Measurements from ENCODE around the gene SLC7A7. TPM values are rescaled to one million over a fixed set of nuclear protein-coding genes. Genes with fewer than 3 reads are reported as not detected.

Gene SLC7A7
- total and polyA plus RNA-seq, 2 of the 13 experiments (the other 11 are each of a cell fraction or from before 2014, with no cell fraction given), result 0.13 to 0.63 TPM

DNA sequence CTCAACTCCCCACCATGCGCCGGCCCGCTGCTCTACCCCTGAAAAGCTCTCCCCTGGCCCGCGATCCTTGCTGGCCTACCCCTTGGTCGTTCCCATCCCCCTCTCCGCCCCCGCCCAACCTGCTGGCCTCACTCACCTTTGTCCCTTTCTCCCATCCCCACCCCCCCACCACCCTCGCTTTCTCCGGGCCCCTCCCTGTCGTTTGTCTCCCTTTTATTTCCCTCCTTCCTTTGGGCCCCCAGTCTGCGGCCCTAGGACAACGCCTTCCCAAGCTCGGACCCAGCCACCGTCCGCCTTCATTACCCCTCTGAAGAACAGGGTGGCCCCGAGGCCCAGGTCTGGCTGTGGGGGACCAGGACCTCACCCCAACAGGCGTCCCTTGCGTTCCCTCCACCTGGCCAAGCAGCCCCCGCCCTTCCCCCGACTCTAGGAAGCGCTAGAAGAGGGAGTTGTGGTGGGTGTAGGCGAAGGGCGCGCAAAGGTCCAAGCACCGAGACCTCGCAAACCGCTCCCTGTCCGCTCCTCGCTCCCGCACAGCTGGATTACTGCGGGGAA, 6.9 kb upstream of the SLC7A7 start:
- Histone ChIP-seq H3K4me1 (ENCODE audit: insufficient read depth, low read length) (peaks cover 67% of the 10 kb centered on the region), H4K20me1 (ENCODE audit: insufficient read depth, low read length) (no peaks in the 10 kb centered on the region), H3K27ac (ENCODE audit: extremely low read length, insufficient read depth, low read length) (no peak overlapping the region), H3K36me3 (replicated peaks in 1 of 2; ENCODE audit: control insufficient read depth in 1 of 2, insufficient read depth in 2 of 2, low read length in 2 of 2) (no peaks in the 10 kb centered on the region), H3K9ac (ENCODE audit: insufficient read depth, low read depth, low read length) (no peak overlapping the region), H3K4me2 (ENCODE audit: low read depth, low read length) (peak overlapping the region; percentile 60), H3K9me3 (ENCODE audit: low read length) (no peaks in the 10 kb centered on the region), H3K4me3 (replicated peaks in 1 of 3; ENCODE audit: insufficient read depth in 1 of 3, low read depth in 2 of 3, low read length in 3 of 3) (peak overlapping the region in 1 of 3 experiments; percentile 30; a peak in 1 of 6 replicates), H3K27me3 (ENCODE audit: control insufficient read depth in 1 of 2, insufficient read depth in 2 of 2, low read length in 2 of 2) (0 out of 5 replicates have a peak, but pooled peaks cover 0 to 3% of the 10 kb centered on the region in 2 experiments), H3K79me2 (ENCODE audit: insufficient read depth, low read length) (no peaks in the 10 kb centered on the region), H2AFZ (ENCODE audit: low read length) (no peak overlapping the region)
- WGBS (ENCODE audit: low lambda C conversion rate), result 86% methylated on average over 32 of the region's 32 CpGs
- CTCF ChIA-PET (ENCODE audit: low intra/inter-chr PET ratio, low total read pairs), result interaction anchor here (1.0 to 6.1 kb wide), 10 partner anchors 15 to 265 kb away, joined by 3 to 141 read pairs (median 5); no protein-coding TSS in a partner anchor
- DNase-seq (ENCODE audit: low spot score), result no peak
- POLR2A ChIA-PET, result interaction anchor here (0.6 to 5.0 kb wide), 22 partner anchors 8 to 263 kb away, joined by 3 to 29 read pairs (median 6); partner anchors contain the start of genes DAD1, HAUS4, MMP14 and OXA1L
- BruUV-seq (replicated peaks), result no TSS peak
- ATAC-seq, result no peak
- FAIRE-seq, result no peak
- in situ Hi-C loops (cut with HindIII; ENCODE audit: extremely low pct_ligation_motif_present, low pct_unique_long_range_greater_than_20kb) (loop anchor here (5.0 kb wide), 1 partner anchor 80 kb away; no protein-coding TSS in a partner anchor), intact Hi-C loops (cut with micrococcal nuclease; ENCODE audit: unreplicated experiment) (no loop called here)
- TF ChIP-seq, protein P1, sequence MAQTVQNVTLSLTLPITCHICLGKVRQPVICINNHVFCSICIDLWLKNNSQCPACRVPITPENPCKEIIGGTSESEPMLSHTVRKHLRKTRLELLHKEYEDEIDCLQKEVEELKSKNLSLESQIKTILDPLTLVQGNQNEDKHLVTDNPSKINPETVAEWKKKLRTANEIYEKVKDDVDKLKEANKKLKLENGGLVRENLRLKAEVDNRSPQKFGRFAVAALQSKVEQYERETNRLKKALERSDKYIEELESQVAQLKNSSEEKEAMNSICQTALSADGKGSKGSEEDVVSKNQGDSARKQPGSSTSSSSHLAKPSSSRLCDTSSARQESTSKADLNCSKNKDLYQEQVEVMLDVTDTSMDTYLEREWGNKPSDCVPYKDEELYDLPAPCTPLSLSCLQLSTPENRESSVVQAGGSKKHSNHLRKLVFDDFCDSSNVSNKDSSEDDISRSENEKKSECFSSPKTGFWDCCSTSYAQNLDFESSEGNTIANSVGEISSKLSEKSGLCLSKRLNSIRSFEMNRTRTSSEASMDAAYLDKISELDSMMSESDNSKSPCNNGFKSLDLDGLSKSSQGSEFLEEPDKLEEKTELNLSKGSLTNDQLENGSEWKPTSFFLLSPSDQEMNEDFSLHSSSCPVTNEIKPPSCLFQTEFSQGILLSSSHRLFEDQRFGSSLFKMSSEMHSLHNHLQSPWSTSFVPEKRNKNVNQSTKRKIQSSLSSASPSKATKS (CRISPR knock-in tag; IDR thresholded peaks at IDR 0.05), result no peak
- TF ChIP-seq, protein P2, sequence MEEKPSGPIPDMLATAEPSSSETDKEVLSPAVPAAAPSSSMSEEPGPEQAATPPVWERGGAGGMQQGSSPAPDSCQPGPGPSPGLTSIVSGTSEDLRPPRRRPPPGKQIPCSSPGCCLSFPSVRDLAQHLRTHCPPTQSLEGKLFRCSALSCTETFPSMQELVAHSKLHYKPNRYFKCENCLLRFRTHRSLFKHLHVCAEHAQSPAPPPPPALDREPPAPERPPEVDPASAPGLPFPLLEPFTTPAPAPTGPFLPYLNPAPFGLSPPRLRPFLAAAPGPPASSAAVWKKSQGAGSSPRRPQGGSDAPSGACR (CRISPR knock-in tag; IDR thresholded peaks at IDR 0.05), result 0 out of 2 replicates have a peak, but pooled peaks have one; percentile 17
- 0 out of 4 replicates have a peak, but pooled peaks of 1 of the 2 experiments have one; percentile 0 for TF ChIP-seq KLF16 (CRISPR knock-in tag; IDR thresholded peaks at IDR 0.05)
- TF ChIP-seq, protein P3, sequence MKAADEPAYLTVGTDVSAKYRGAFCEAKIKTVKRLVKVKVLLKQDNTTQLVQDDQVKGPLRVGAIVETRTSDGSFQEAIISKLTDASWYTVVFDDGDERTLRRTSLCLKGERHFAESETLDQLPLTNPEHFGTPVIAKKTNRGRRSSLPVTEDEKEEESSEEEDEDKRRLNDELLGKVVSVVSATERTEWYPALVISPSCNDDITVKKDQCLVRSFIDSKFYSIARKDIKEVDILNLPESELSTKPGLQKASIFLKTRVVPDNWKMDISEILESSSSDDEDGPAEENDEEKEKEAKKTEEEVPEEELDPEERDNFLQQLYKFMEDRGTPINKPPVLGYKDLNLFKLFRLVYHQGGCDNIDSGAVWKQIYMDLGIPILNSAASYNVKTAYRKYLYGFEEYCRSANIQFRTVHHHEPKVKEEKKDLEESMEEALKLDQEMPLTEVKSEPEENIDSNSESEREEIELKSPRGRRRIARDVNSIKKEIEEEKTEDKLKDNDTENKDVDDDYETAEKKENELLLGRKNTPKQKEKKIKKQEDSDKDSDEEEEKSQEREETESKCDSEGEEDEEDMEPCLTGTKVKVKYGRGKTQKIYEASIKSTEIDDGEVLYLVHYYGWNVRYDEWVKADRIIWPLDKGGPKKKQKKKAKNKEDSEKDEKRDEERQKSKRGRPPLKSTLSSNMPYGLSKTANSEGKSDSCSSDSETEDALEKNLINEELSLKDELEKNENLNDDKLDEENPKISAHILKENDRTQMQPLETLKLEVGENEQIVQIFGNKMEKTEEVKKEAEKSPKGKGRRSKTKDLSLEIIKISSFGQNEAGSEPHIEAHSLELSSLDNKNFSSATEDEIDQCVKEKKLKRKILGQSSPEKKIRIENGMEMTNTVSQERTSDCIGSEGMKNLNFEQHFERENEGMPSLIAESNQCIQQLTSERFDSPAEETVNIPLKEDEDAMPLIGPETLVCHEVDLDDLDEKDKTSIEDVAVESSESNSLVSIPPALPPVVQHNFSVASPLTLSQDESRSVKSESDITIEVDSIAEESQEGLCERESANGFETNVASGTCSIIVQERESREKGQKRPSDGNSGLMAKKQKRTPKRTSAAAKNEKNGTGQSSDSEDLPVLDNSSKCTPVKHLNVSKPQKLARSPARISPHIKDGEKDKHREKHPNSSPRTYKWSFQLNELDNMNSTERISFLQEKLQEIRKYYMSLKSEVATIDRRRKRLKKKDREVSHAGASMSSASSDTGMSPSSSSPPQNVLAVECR (CRISPR knock-in tag; IDR thresholded peaks at IDR 0.05; ENCODE audit: borderline replicate concordance), result peak; percentile 5; the same call in 1 of the 2 replicates
- peak; percentile 64; the same call in 1 of the 2 replicates for TF ChIP-seq NFKB2 (CRISPR knock-in tag; IDR thresholded peaks at IDR 0.05; ENCODE audit: borderline replicate concordance)
- TF ChIP-seq, protein P4, sequence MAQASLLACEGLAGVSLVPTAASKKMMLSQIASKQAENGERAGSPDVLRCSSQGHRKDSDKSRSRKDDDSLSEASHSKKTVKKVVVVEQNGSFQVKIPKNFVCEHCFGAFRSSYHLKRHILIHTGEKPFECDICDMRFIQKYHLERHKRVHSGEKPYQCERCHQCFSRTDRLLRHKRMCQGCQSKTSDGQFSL (CRISPR knock-in tag; IDR thresholded peaks at IDR 0.05), result peak; percentile 45; the same call in 1 of the 2 replicates
- TF ChIP-seq ZNF446 (CRISPR knock-in tag; IDR thresholded peaks at IDR 0.05), result 0 out of 2 replicates have a peak, but pooled peaks have one; percentile 53
- TF ChIP-seq REXO4 (CRISPR knock-in tag; IDR thresholded peaks at IDR 0.05; ENCODE audit: borderline replicate concordance), result no peak
- peak; percentile 91 for TF ChIP-seq PCBP1 (IDR thresholded peaks at IDR 0.05; ENCODE audit: borderline replicate concordance, low read depth, low read length)
- TF ChIP-seq MZF1 (CRISPR knock-in tag; IDR thresholded peaks at IDR 0.05; ENCODE audit: borderline replicate concordance), result no peak
- TF ChIP-seq ZNF180 (CRISPR knock-in tag; IDR thresholded peaks at IDR 0.05; ENCODE audit: borderline replicate concordance, low read depth), result 0 out of 2 replicates have a peak, but pooled peaks have one; percentile 33
- 0 out of 2 replicates have a peak, but pooled peaks have one; percentile 57 for TF ChIP-seq SMAD9 (CRISPR knock-in tag; IDR thresholded peaks at IDR 0.05)

All from HepG2 (cell line).